Testis (tissue), 3 donors: ENCODE measurements around the gene CDH13. TPM values are rescaled to one million over a fixed set of nuclear protein-coding genes. Genes with fewer than 3 reads are reported as not detected.

Experiments used
- DNase-seq: peaks from one replicate; pipeline ENCODE4 v3.0.0-alpha.2; 2019
- H3K27ac ChIP-seq, 2 donors: fragments of 200-600 bp; sonication (generic); one replicate each; pipeline ENCODE4 v1.5.1; 2019
- H3K27me3 ChIP-seq: fragments of 200-600 bp; sonication (generic); one replicate; pipeline ENCODE4 v1.5.1; 2019
- H3K36me3 ChIP-seq: fragments of 200-600 bp; sonication (generic); one replicate; pipeline ENCODE4 v1.5.1; 2017; ENCODE audit warnings: low read depth; ENCODE audit errors: missing control alignments
- H3K4me1 ChIP-seq: fragments of 200-600 bp; sonication (generic); one replicate; pipeline ENCODE4 v1.5.1; 2019
- H3K4me3 ChIP-seq, 2 donors: fragments of 200-600 bp; sonication (generic); one replicate each; pipeline ENCODE4 v1.5.1; 2017 to 2019
- H3K9me3 ChIP-seq: fragments of 200-600 bp; sonication (generic); one replicate; pipeline ENCODE4 v1.5.1; 2017
- CTCF ChIP-seq, 3 experiments: fragments of 450-650 bp in 2 of 3; fragments of 200-600 bp in 1 of 3; sonication (generic) in 1 of 3; IDR thresholded peaks; one replicate each; pipeline ENCODE4 v1.5.1; 2016 to 2019; ENCODE audit warnings: antibody characterized with exemption in 3 of 3, mild to moderate bottlenecking in 2 of 3, moderate library complexity in 1 of 3
- POLR2A ChIP-seq: fragments of 450-650 bp; IDR thresholded peaks from one replicate; pipeline ENCODE4 v1.6.1; 2017; ENCODE audit warnings: antibody characterized with exemption, mild to moderate bottlenecking, moderate library complexity
- WGBS, 2 donors: methylation state at CpG; one replicate each; pipeline ENCODE4 v1.1.5; 2018; 5-methylcytosine and 5-hydroxymethylcytosine counted together
- intact Hi-C: fragments of 100-400 bp; cut with DNase I; formaldehyde crosslinking; loops from one replicate; pipeline ENCODE4 v1.15.1; 2023; ENCODE audit warnings: low total_unique reads
- polyA plus RNA-seq: library from polyadenylated mRNA; stranded (reverse); fragments of 350-450 nt; fragmentation: Illumina TruSeq; extraction: RNeasy Lipid Tissue Mini Kit (QIAGEN cat#74804); gene quantifications from one replicate; pipeline ENCODE4 v1.2.3, GENCODE V29; 2014; ENCODE audit warnings: low read depth, low replicate concordance; ENCODE audit not compliant: insufficient read depth
- total RNA-seq, 2 donors: library from RNA; depleted of rRNA; stranded (reverse); fragments of >200 nt; gene quantifications; one replicate each; pipeline ENCODE4 v1.2.3, GENCODE V29; 2016

CDH13 gene
- total and polyA plus RNA-seq, 3 donors from 2014 or later, result 1.2 to 11.1 (median 2.0) TPM

DNA sequence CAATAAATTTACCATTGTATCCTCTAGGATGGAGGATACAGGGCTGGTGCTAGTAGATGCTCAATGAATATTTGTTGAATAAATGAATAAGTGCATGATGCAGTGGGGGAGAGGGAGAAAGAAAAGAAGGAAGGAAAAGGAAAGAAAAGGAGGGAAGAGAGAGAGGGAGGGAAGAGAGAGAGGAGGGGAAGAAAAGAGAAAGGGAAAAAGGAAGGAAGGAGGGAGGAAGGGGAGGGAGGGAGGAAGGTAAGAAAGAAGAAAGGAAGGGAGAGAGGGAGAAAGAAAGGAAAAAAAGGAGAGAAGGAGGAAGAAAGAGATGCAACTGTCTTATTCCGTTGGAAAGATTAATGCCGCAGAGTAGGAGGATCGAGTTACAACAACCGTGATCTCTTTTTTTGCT is 1211.4 kb downstream of the CDH13 start:
- TF ChIP-seq CTCF (IDR thresholded peaks at IDR 0.05) (no peak), POLR2A (no peak)
- WGBS, 2 donors, result 49 to 62% methylated on average over 4 of the region's 4 CpGs

GRCh38 chr16:83839561-83839960 is 1212.8 kb downstream of the CDH13 start:
- no peaks in the 10 kb centered on the region for H3K9me3 ChIP-seq
- no peak for DNase-seq
- H3K4me3 ChIP-seq, result no peak overlapping the region
- 66 to 79% methylated on average over 3 of the region's 3 CpGs for whole genome bisulfite sequencing, 2 donors
- H3K36me3 ChIP-seq, result no peaks in the 10 kb centered on the region
- H3K27me3 ChIP-seq, result no peaks in the 10 kb centered on the region
- H3K27ac ChIP-seq, result no peak overlapping the region
- no peak for TF ChIP-seq POLR2A
- TF ChIP-seq CTCF (IDR thresholded peaks at IDR 0.05), result no peak
- intact Hi-C loops, result no loop called here
- no peaks in the 10 kb centered on the region for H3K4me1 ChIP-seq

More for the DNA sequence above, 1211.4 kb downstream of the CDH13 start:
- Histone ChIP-seq H3K4me1 (no peaks in the 10 kb centered on the region), H3K27ac (no peak overlapping the region), H3K4me3 (no peak overlapping the region), H3K27me3 (no peaks in the 10 kb centered on the region), H3K9me3 (no peaks in the 10 kb centered on the region), H3K36me3 (no peaks in the 10 kb centered on the region)
- intact Hi-C loops, result no loop called here
- no peak for DNase-seq

DNA sequence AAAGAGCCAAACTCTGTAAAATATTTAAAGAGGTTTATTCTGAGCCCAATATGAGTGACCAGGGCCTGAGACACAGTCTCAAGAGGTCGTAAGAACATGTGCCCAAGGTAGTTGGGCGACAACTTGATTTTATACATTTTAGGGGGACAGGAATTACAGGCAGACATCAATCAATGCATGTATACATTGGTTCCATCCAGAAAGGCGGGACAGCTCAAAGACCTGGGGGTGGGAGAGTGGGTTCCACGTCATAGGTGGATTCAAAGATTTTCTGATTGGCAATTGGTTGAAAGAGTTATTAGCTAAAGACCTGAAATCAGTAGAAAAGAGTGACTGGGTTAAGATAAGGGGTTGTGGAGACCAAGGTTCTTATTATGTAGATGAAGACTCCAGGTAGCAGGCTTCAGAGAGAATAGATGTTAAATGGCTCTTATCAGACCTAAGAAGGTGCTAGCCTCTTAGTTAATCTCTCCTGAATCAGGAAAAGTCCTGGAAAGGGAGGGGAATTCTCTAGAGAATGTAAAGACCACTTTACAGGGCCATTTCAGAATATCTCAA is 1213.4 kb downstream of the CDH13 start:
- intact Hi-C loops, result no loop called here
- H3K9me3 ChIP-seq, result no peaks in the 10 kb centered on the region
- 70 to 80% methylated on average over 4 of the region's 4 CpGs for WGBS, 2 donors
- TF ChIP-seq CTCF (IDR thresholded peaks at IDR 0.05) (no peak), POLR2A (no peak)
- no peak for DNase-seq
- H3K4me3 ChIP-seq, result no peak overlapping the region
- no peaks in the 10 kb centered on the region for H3K27me3 ChIP-seq
- H3K4me1 ChIP-seq, result no peaks in the 10 kb centered on the region
- H3K27ac ChIP-seq, result no peak overlapping the region
- no peaks in the 10 kb centered on the region for H3K36me3 ChIP-seq

- no peaks in the 10 kb centered on the region for H3K27me3 ChIP-seq
- no peaks in the 10 kb centered on the region for H3K4me1 ChIP-seq
- H3K4me3 ChIP-seq, result no peak overlapping the region
- WGBS, 2 donors, result 74 to 75% methylated on average over 7 of the region's 7 CpGs
- H3K36me3 ChIP-seq, result no peaks in the 10 kb centered on the region
- DNase-seq, result no peak
- TF ChIP-seq POLR2A (no peak), CTCF (IDR thresholded peaks at IDR 0.05) (no peak)
- intact Hi-C loops, result no loop called here
- no peak overlapping the region for H3K27ac ChIP-seq
- no peaks in the 10 kb centered on the region for H3K9me3 ChIP-seq
These were observed 1215.5 kb downstream of the CDH13 start for GRCh38 chr16:83842291-83842690.
